GM18505 (cell line): Measurements from ENCODE around the gene PRDM5.
"Not testable (repeated sequence)": the region's sequence is repeated elsewhere in the genome, so short reads cannot be mapped to it uniquely, and the experiment has no call there.

Source experiments
- ATAC-seq: cut with Tn5 transposase; IDR thresholded peaks from one replicate; pipeline ENCODE4 v1.9.1; 2021; ENCODE audit not compliant: unreplicated experiment
- POLR2A ChIP-seq: IDR thresholded peaks from 4 replicates; pipeline ENCODE4 v1.6.1; 2011; ENCODE audit warnings: borderline replicate concordance; ENCODE audit not compliant: insufficient read depth, insufficient read length; ENCODE audit errors: extremely low read depth

Gene PRDM5

GRCh38 chr4:120760047-120760446, 162.5 kb downstream of the PRDM5 start:
- no peak for TF ChIP-seq POLR2A
- ATAC-seq = no peak

GRCh38 chr4:120755864-120756263, 166.7 kb downstream of the PRDM5 start:
- TF ChIP-seq POLR2A = no peak
- ATAC-seq = no peak

GRCh38 chr4:120754590-120754989, 167.9 kb downstream of the PRDM5 start:
- TF ChIP-seq POLR2A = no peak
- ATAC-seq = no peak

GRCh38 chr4:120753854-120754253, 168.7 kb downstream of the PRDM5 start:
- TF ChIP-seq POLR2A = no peak
- ATAC-seq = no peak

- no peak for TF ChIP-seq POLR2A
- ATAC-seq = no peak
These were observed 172.4 kb downstream of the PRDM5 start for GRCh38 chr4:120750152-120750525.

- peak; percentile 98 for ATAC-seq
These were observed 172.9 kb downstream of the PRDM5 start for GRCh38 chr4:120749445-120750151.

GRCh38 chr4:120741636-120742035, 180.9 kb downstream of the PRDM5 start:
- ATAC-seq = not testable (repeated sequence)

More at GRCh38 chr4:120749445-120750151, 172.9 kb downstream of the PRDM5 start:
- no peak for TF ChIP-seq POLR2A

- no peak for TF ChIP-seq POLR2A
- no peak for ATAC-seq
These were observed 186.2 kb downstream of the PRDM5 start for GRCh38 chr4:120736312-120736711.

- ATAC-seq = no peak
- TF ChIP-seq POLR2A = no peak
These were observed 188.6 kb downstream of the PRDM5 start for GRCh38 chr4:120733968-120734367.

GRCh38 chr4:120733054-120733453, 189.5 kb downstream of the PRDM5 start:
- TF ChIP-seq POLR2A = no peak
- no peak for ATAC-seq

- no peak for ATAC-seq
- TF ChIP-seq POLR2A = no peak
These were observed 191.0 kb downstream of the PRDM5 start for GRCh38 chr4:120731561-120731960.

GRCh38 chr4:120730777-120731320, 191.7 kb downstream of the PRDM5 start:
- ATAC-seq = no peak
- no peak for TF ChIP-seq POLR2A

- ATAC-seq = no peak
- no peak for TF ChIP-seq POLR2A
These were observed 193.4 kb downstream of the PRDM5 start for GRCh38 chr4:120728892-120729675.
